Measurements from ENCODE around the gene MDGA2.

GRCh38 chr14:47210099-47210498, 465.3 kb downstream of the MDGA2 start:
- TF ChIP-seq EZH2 (IDR thresholded peaks at IDR 0.05; ENCODE audit: low read length, missing control alignments), result no peak
- no peak for TF ChIP-seq CTCF (conservative IDR thresholded peaks at IDR 0.05 in 1 of 2, IDR thresholded peaks at IDR 0.05 in 1 of 2; ENCODE audit: low read depth in 1 of 2, low read length in 2 of 2)
